Gastrocnemius medialis (tissue), 4 donors: ENCODE results near the gene CTNNA2.

Experiments
- CTCF ChIP-seq, 5 experiments: fragments of 450-650 bp in 3 of 5; fragments of 200-600 bp in 2 of 5; sonication (generic) in 2 of 5; IDR thresholded peaks in 4 of 5; conservative IDR thresholded peaks in 1 of 5; 1 replicate in 4 of 5; 2 replicates in 1 of 5; pipeline ENCODE4 v1.5.1; 2016 to 2019; ENCODE audit warnings: antibody characterized with exemption in 5 of 5, mild to moderate bottlenecking in 3 of 5, moderate library complexity in 3 of 5
- POLR2A ChIP-seq, 2 donors: fragments of 450-650 bp; IDR thresholded peaks; one replicate each; pipeline ENCODE4 v1.6.1; 2017; ENCODE audit warnings: antibody characterized with exemption in 2 of 2, mild to moderate bottlenecking in 2 of 2, moderate library complexity in 2 of 2

- TF ChIP-seq CTCF (IDR thresholded peaks at IDR 0.05 in 4 of 5, conservative IDR thresholded peaks at IDR 0.05 in 1 of 5) (no peak), POLR2A (IDR thresholded peaks at IDR 0.05) (no peak)
Measured at GRCh38 chr2:80377071-80377470, 864.2 kb downstream of the CTNNA2 start.
